Measurements from ENCODE around the gene TTLL4. TPM values are rescaled to one million over a fixed set of nuclear protein-coding genes. Genes with fewer than 3 reads are reported as not detected.

The TTLL4 gene
- total RNA-seq, 1 donor from 2014 or later: 33.8 TPM

- TF ChIP-seq EZH2 (IDR thresholded peaks at IDR 0.05; ENCODE audit: insufficient read depth, low read length): no peak
- TF ChIP-seq, protein P1, sequence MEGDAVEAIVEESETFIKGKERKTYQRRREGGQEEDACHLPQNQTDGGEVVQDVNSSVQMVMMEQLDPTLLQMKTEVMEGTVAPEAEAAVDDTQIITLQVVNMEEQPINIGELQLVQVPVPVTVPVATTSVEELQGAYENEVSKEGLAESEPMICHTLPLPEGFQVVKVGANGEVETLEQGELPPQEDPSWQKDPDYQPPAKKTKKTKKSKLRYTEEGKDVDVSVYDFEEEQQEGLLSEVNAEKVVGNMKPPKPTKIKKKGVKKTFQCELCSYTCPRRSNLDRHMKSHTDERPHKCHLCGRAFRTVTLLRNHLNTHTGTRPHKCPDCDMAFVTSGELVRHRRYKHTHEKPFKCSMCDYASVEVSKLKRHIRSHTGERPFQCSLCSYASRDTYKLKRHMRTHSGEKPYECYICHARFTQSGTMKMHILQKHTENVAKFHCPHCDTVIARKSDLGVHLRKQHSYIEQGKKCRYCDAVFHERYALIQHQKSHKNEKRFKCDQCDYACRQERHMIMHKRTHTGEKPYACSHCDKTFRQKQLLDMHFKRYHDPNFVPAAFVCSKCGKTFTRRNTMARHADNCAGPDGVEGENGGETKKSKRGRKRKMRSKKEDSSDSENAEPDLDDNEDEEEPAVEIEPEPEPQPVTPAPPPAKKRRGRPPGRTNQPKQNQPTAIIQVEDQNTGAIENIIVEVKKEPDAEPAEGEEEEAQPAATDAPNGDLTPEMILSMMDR (IDR thresholded peaks at IDR 0.05; ENCODE audit: insufficient read depth, low read depth, low read length): no peak
- Histone ChIP-seq H3K27ac (ENCODE audit: low read depth, low read length) (no peak overlapping the region), H3K9ac (ENCODE audit: low read length) (peak overlapping the region; percentile 23), H3K4me3 (ENCODE audit: insufficient read depth, low read depth, low read length) (peak overlapping the region; percentile 82), H3K4me2 (ENCODE audit: low read length) (peak overlapping the region; percentile 88), H3K27me3 (ENCODE audit: insufficient read depth, low read length) (no peaks in the 10 kb centered on the region), H4K20me1 (ENCODE audit: insufficient read depth, low read length) (peaks cover 12% of the 10 kb centered on the region), H3K79me2 (ENCODE audit: insufficient read depth, low read length) (peaks cover 40% of the 10 kb centered on the region), H3K36me3 (ENCODE audit: insufficient read depth, low read length) (no peaks in the 10 kb centered on the region), H2AFZ (ENCODE audit: low read depth, low read length) (peak overlapping the region; percentile 83), H3K9me3 (ENCODE audit: insufficient read depth, low read depth, low read length) (no peaks in the 10 kb centered on the region), H3K4me1 (ENCODE audit: insufficient read depth, low read length) (no peaks in the 10 kb centered on the region)
- Mint-ChIP-seq H3K4me1 (ENCODE audit: low read depth, unreplicated experiment) (peaks cover 6% of the 10 kb centered on the region), H3K4me3 (ENCODE audit: unreplicated experiment) (peak overlapping the region; percentile 98), H3K36me3 (ENCODE audit: low read depth, unreplicated experiment) (peaks cover 4% of the 10 kb centered on the region), H3K27me3 (ENCODE audit: low read depth, unreplicated experiment) (no peaks in the 10 kb centered on the region), H3K27ac (ENCODE audit: unreplicated experiment) (peak overlapping the region; percentile 53), H3K9me3 (ENCODE audit: unreplicated experiment) (no peaks in the 10 kb centered on the region)
- FAIRE-seq (no peak), DNase-seq (ENCODE audit: low read depth) (no peak)
Measured at GRCh38 chr2:218710334-218710686, 325 bp upstream of the TTLL4 start.

DNA sequence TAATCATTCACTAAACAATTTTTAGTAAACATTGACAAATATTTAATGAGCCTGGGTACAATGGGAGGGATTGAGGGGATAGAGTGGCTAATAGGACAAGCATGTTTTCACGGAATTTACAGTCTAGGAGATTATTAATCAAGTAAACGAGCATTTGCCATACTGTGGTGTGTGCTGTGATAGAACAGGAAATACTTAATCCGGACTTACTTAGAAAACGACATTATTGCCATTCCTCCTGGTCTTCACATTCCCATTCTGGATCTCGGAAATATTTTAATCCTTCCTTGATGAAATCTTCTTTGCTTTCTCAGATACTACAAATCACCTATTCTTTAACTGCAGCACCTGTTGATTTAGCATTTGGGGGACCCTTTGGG lies 905 bp downstream of the TTLL4 start:
- Histone ChIP-seq H3K9me3 (ENCODE audit: insufficient read depth, low read depth, low read length) (no peaks in the 10 kb centered on the region), H3K27me3 (ENCODE audit: insufficient read depth, low read length) (no peaks in the 10 kb centered on the region), H3K36me3 (ENCODE audit: insufficient read depth, low read length) (no peaks in the 10 kb centered on the region), H3K4me3 (ENCODE audit: insufficient read depth, low read depth, low read length) (peak overlapping the region; percentile 82), H3K4me2 (ENCODE audit: low read length) (peak overlapping the region; percentile 88), H3K27ac (ENCODE audit: low read depth, low read length) (peak overlapping the region; percentile 77), H4K20me1 (ENCODE audit: insufficient read depth, low read length) (peaks cover 13% of the 10 kb centered on the region), H2AFZ (ENCODE audit: low read depth, low read length) (peak overlapping the region; percentile 79), H3K79me2 (ENCODE audit: insufficient read depth, low read length) (peaks cover 45% of the 10 kb centered on the region), H3K9ac (ENCODE audit: low read length) (peak overlapping the region; percentile 89), H3K4me1 (ENCODE audit: insufficient read depth, low read length) (no peaks in the 10 kb centered on the region)
- TF ChIP-seq EZH2 (IDR thresholded peaks at IDR 0.05; ENCODE audit: insufficient read depth, low read length): no peak
- TF ChIP-seq, protein P1 (IDR thresholded peaks at IDR 0.05; ENCODE audit: insufficient read depth, low read depth, low read length): no peak
- Mint-ChIP-seq H3K4me3 (ENCODE audit: unreplicated experiment) (peak overlapping the region; percentile 98), H3K9me3 (ENCODE audit: unreplicated experiment) (no peaks in the 10 kb centered on the region), H3K27ac (ENCODE audit: unreplicated experiment) (peak overlapping the region; percentile 86), H3K36me3 (ENCODE audit: low read depth, unreplicated experiment) (peaks cover 7% of the 10 kb centered on the region), H3K4me1 (ENCODE audit: low read depth, unreplicated experiment) (peaks cover 6% of the 10 kb centered on the region), H3K27me3 (ENCODE audit: low read depth, unreplicated experiment) (no peaks in the 10 kb centered on the region)
- peak; percentile 65 for DNase-seq (ENCODE audit: low read depth)
- FAIRE-seq: no peak

GRCh38 chr2:218713922-218714321 lies 3.3 kb downstream of the TTLL4 start:
- Histone ChIP-seq H3K36me3 (ENCODE audit: insufficient read depth, low read length) (peaks cover 2% of the 10 kb centered on the region), H3K4me1 (ENCODE audit: insufficient read depth, low read length) (no peaks in the 10 kb centered on the region), H3K4me2 (ENCODE audit: low read length) (no peak overlapping the region), H3K79me2 (ENCODE audit: insufficient read depth, low read length) (peaks cover 62% of the 10 kb centered on the region), H3K4me3 (ENCODE audit: insufficient read depth, low read depth, low read length) (no peak overlapping the region), H3K27ac (ENCODE audit: low read depth, low read length) (no peak overlapping the region), H3K9me3 (ENCODE audit: insufficient read depth, low read depth, low read length) (no peaks in the 10 kb centered on the region), H4K20me1 (ENCODE audit: insufficient read depth, low read length) (peaks cover 21% of the 10 kb centered on the region), H3K9ac (ENCODE audit: low read length) (no peak overlapping the region), H2AFZ (ENCODE audit: low read depth, low read length) (no peak overlapping the region), H3K27me3 (ENCODE audit: insufficient read depth, low read length) (no peaks in the 10 kb centered on the region)
- no peaks in the 10 kb centered on the region for H3K27me3 Mint-ChIP-seq (ENCODE audit: low read depth, unreplicated experiment)
- peaks cover 14% of the 10 kb centered on the region for H3K4me1 Mint-ChIP-seq (ENCODE audit: low read depth, unreplicated experiment)
- no peak for TF ChIP-seq EZH2 (IDR thresholded peaks at IDR 0.05; ENCODE audit: insufficient read depth, low read length)
- TF ChIP-seq, protein P1 (IDR thresholded peaks at IDR 0.05; ENCODE audit: insufficient read depth, low read depth, low read length): no peak
- FAIRE-seq: no peak
- DNase-seq (ENCODE audit: low read depth): no peak
- H3K36me3 Mint-ChIP-seq (ENCODE audit: low read depth, unreplicated experiment): peaks cover 10% of the 10 kb centered on the region
- H3K27ac Mint-ChIP-seq (ENCODE audit: unreplicated experiment): no peak overlapping the region
- no peaks in the 10 kb centered on the region for H3K9me3 Mint-ChIP-seq (ENCODE audit: unreplicated experiment)
- no peak overlapping the region for H3K4me3 Mint-ChIP-seq (ENCODE audit: unreplicated experiment)

Measured in astrocyte (in vitro differentiated cells and primary cell).